Astrocyte of the hippocampus (primary cell): Measurements from ENCODE around the gene PPP3CA.
A peak's percentile ranks its signal among the peaks of the same experiment; 100 is the strongest.
"Not testable (repeated sequence)": the region's sequence is repeated elsewhere in the genome, so short reads cannot be mapped to it uniquely, and the experiment has no call there.

Source experiments
- DNase-seq: peaks from one replicate; pipeline ENCODE4 v3.0.0; 2011; ENCODE audit warnings: low read depth, low spot score

The PPP3CA gene

DNA sequence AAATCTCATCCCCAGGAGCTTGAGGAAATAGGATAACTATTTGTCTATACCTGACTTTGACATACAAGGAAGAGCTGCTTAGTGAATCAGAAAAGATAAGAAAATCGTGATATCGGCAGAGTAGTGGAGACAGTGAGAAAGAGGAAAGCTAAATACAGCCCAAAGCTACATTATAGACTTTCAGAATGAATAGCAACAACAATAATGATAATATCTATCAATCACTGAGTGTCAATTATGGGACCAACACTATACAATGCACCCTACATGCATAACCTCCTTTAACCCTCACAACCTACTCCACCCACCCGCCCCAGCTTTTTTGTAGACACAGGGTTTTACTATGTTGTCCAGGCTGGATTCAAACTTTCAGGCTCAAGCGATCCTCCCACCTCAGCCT lies 205.1 kb downstream of the PPP3CA start:
- DNase-seq = no peak

DNA sequence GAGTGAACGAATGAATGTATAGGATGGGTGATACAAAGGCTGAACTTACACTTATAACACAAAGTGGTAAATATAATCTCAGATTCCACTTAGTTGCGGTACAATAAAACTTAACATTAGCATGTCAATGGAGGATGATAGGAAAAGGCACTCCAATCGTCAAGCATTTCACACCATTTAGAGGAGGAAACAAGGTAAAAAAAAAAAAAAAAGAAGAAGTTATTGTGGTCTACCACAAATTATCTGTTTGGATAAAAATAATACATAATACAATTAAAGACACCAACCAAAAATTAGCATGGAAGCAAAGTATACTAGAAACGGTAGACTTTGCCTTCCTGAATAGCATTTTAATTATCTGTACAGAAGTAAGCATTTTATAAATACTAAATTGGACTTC lies 205.5 kb downstream of the PPP3CA start:
- DNase-seq = no peak

DNA sequence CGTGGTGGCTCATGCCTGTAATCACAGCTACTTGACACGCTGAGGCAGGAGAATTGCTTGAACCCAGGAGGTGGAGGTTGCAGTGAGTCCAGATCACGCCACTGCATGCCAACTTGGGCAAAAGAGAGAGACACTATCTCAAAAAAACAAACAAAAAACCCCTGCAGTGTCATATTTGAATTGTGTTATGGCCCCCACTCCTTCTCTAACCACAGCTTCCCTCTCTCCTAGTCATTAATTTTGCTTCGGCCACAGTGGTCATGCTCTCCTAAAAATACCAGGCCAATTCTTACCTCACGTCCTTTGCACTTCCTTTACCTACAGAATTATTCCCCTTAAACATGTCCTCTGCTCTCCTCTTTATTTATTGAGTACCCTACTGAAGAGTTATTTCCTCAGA lies 206.1 kb downstream of the PPP3CA start:
- no peak for DNase-seq

DNA sequence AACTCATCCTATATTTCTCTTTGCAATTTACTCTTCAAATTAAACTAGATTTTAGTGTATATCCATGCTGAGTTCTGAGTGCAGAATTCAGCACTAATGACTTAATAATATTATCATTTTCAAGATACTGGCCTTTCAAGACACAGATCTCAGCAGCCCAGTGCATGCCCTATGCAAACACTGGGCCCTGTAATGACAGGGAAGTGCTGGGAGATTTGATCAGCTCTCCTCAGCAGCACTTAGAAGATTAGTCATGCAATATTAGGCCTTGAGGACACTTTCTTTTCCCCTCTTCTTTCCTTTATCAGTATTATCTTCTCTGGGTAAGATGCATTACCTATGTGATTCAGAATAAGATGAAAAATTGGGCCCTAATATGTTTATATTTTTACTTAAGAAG lies 207.1 kb downstream of the PPP3CA start:
- DNase-seq = no peak

DNA sequence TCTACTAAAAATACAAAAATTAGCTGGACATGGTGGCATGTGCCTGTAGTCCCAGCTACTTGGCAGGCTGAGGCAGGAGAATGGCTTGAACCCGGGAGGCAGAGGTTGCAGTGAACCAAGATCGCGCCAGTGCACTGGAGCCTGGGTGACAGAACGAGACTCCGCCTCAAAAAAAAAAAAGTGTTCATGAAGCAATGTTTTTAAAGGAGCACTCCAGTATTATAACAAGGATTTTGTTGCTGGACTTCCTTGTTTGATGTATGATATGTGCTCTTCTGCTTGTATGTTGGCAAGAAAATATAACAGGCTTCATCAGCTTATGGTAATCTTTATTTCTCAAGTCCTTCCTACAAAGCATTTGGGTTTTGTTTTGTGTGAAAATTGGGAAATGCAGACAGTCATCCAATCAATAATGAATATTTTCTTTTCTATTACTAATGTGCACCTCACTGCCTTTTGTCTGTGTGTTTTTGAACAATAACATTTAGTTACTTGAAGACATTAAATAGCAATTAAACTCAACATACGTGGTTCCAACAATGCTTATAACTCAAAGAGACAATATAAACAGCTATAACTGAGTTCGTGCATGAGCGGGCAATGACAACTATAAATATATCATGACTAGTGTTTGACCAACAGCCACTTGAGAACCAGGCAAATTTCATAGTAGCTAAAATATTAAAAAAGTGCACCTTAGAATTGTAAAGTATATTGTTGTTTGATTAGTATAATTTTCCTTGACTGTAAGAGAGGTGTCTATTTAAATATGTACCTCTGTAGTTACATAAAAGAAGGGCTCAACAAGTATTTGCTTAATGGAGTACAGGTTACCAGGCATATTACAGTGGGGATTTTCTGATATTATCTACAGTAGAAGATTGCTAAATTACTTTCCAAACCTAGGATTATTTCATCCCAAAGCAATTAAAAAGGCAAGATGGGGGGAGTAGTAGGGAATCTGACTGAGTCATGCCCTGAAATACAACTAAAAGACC lies 210.7 kb downstream of the PPP3CA start:
- DNase-seq = no peak

DNA sequence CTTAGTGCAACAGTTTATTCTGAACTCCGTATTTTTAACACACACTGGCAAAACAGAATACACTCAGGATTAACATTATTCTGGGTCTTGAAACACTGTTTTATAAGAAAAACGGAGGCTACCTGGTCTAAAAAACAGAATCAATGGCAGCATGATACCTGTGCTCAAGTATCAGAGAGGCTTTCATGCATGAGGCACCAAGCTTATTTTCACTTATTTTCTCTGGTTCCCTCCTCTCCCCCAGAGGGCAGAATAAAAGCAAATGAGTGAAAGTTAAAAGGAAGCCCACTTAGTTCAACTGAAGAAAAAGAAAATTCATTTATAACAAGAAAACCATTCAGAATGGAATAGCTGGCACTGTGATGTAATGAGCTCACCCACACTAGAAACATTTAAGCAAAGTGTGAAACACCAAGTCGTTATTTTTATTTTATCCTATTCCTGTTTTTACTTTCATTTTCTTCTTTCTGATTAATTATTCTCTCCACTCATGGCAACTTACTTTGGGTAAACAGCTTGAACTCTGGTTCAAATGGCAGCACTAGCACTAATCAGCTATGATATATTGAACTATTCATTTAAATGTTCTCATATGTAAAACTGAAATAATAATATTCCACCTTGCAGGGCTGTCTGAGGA lies 211.8 kb downstream of the PPP3CA start:
- DNase-seq = no peak

DNA sequence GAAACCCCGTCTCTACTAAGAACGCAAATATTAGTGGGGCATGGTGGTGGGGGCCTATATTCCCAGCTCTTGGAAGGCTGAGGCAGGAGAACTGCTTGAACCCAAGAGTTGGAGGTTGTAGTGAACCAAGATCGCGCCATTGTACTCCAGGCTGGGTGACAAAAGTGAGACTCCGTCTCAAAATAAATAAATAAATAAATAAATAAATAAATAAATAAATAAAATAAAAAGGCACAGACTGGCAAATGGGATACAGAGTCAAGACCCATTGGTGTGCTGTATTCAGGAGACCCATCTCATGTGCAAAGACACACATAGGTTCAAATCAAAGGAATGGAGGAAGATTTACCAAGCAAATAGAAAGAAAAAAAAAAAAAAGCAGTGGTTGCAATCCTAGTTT lies 216.3 kb downstream of the PPP3CA start:
- DNase-seq = not testable (repeated sequence)

DNA sequence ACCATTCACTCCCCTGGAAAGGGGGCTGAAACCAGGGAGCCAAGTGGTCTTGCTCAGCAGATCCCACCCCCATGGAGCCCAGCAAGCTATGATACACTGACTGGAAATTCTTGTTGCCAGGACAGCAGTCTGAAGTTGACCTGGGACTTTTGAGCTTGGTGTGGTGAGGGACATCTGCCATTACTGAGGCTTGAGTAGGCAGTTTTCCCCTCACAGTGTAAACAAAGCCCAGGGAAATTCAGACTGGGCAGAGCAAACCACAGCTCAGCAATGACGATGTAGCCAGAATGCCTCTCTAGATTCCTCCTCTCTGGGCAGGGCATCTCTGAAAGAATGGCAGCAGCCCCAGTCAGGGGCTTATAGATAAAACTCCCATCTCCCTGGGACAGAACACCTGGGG lies 218.4 kb downstream of the PPP3CA start:
- not testable (repeated sequence) for DNase-seq

DNA sequence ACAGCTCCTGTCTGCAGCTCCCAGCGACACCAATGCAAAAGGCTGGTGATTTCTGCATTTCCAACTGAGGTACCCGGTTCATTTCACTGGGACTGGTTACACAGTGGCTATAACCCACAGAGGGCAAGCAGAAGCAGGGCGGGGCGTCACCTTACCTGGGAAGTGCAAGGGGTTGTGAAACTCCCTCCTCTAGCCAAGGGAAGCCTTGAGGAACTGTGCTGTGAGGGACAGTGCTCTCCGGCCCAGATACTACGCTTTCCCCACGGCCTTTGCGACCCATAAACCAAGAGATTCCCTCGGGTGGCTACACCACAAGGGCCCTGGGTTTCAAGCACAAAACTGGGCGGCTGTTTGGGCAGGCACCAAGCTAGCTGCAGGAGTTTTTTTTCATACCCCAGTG lies 218.9 kb downstream of the PPP3CA start:
- no peak for DNase-seq

DNA sequence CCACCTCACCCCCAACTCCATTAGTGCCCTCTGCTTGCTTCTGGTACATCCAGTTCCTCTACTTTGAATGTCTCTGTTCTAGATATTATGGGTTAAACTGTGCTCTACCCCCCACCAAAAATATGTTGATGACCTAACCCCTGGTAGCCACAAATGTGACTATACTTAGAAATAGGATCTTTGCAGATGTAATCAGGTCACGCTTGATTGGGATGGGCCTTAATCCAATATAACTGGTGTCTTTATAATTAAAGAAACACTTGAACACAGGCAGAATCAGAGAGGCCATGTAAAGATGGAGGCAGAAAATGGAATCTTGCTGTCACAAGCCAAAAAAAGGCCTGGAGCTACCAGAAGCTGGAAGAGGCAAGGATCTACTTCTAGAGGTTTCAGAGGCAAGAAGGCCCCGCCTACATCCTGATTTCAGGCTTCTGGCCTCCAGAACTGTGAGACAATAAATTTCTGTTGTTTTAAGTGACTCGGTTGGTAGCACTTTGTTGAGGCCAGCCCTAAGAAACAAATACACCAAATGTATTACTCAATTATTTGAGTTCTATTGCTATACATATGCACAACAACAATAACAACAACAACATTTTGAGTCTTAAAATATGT lies 220.0 kb downstream of the PPP3CA start:
- no peak for DNase-seq

DNA sequence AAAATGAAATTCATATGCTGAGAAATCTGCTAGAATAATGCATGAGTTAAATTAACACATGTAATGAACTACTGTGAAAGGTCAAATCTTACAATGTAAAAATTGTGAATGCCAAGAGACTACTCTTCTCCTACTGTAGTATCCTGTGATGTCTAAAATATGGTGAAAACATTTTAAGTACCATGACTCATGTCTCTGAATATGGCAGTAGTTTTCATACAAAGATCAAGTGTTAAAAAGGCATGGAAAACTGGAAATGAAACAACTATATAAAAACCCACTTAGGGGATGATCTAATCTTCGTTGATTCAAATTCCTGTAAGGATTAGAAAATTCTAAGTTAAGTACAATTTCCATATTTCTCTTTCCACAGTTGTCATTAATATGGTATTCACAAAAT lies 221.3 kb downstream of the PPP3CA start:
- no peak for DNase-seq

DNA sequence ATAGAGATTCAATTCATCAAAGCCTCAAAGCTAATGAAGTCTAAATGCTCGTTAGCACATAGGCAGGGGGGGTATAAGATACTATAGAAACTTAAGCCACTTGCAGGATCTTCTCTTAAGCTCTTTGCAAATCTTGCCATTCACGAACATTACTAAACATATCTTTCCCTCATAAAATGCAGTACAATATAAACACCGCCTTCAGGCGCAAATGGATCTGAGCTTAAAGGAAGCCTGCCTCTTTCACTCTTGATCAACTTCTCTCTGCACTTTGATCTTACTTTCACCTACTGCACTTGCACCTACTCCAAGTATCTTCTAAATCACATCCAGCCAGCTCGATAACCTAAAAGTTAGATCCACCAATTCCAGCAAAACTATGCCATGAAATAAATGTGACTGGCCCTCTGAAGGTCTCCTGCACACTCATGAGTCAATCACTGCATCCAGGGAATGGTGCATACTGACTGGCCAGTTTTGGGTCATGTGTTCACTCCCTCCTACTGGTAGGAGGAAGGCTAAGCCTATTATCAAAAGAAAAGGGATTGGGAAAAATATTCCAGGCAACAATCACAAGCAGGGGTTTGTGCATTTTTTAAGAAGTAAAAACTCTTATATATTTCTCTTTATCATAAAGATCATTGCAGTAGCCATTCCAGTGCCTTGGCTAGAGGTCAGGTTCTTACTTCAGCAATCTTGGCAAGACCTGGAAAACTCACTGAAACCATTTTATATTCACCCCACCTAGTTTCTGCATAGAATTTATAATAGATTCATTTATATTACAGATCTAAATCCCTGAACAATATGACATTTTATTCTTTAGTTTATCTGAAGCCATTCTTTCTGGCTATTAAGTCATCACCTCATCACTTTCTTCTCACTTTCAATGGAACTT lies 222.0 kb downstream of the PPP3CA start:
- DNase-seq = no peak

DNA sequence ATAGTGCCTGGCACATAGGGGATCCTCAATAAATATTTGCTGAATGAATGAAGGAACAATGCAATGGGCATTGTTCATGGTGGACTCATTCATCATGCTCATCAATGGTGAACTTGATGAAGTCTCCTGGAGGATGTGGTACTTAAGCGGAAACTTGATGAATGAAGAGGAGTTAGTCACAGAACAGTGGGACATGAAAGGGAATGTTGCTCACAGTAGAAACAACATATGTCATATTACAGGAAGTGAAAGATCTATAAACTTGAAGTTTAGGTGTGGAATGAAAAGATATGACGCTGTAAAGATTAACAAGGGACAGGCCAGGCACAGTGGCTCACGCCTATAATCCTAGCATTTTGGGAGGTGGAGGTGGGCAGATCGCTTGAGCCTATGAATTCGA lies 224.1 kb downstream of the PPP3CA start:
- no peak for DNase-seq

DNA sequence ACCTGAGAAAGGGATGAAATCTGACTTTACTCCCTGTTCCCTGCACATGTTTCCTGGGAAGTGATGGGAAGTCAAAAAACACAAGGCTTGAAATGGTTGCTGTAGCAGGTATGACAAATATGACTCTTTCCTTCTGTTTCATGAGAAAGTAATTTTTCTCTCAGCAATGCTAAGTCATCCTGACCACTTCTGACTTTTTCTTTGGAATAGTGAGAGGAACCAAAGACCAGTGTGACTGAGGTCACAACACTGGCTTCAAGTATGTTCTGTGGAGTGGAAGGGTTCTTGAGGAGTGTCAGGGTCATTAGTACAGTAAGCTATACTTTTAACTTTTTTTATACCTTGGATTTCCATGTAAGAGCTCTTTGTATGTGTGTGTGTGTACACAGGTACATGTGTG lies 225.3 kb downstream of the PPP3CA start:
- DNase-seq = no peak

DNA sequence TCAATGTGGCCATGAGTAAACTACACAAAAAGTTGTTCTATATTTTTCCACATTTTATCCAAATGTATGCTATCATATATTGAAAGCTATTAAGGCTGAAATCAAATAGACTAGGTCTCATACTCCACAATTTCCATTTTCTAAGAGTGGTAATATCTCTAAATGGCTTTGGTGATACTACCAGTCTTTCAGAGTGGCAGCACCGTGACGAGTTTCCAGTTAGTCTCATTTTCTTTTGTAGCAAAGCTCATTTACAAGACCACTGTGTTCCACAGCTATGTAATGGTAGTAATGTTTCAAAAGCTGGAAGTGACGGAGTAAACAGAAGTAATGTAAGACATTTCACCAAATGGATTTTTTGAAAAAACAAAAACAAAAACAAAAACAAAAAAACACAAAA lies 228.2 kb downstream of the PPP3CA start:
- no peak for DNase-seq

DNA sequence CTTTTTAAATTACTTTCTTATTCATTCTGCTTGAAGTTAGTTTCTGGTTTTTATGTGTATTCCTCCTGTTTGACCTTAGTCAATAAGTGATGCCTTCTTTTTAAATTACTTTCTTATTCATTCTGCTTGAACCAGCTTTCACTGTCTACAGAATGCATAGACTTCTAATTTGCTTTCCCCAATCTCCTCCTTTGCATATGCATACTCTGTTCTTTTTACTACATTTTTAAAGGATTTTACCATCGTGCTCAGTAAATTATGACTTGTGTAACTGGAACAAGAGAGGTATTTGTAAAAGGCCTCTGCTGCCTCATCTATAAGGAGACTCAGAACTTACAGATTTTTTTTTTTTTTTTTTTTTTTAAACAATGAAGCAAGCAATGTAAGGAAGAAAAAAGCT lies 228.7 kb downstream of the PPP3CA start:
- no peak for DNase-seq

DNA sequence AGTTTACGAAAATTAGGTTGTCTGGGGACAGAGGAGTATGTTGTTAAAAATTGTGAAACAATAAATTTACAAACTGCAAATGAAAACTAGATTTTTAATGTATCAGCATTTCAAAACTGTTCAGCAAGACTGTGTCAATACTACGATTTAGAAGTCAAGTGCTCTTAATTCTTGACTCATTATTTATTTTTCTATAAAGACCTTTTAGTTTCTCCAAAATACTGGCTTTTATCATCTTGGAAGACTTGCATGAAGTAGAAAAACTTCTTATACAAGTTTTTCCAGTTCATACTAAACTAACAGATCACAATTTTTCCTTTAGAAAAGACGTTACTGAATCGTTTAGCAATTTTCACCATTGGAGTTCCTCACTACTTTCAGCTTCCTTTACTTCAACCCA lies 231.4 kb downstream of the PPP3CA start:
- DNase-seq = no peak

DNA sequence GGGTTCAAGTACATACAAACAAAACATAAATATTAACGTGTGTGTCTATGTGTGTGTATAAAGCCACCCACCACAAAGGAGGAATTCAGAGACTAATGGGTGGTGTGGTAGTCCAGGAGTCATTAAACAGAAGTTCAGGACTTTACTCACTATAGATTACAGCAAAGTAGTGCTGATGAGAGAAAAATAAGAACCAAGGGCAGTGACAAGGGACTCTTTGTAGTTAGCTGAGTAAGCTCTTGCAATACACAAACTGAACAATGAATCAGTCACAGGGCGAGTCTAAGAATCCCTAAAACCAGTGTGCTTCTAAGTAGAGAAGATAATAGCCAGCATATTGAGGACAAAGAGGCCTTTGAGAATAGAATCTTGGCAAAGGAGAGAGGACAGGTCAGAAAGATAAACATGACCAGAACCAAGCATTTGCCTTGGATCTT lies 232.4 kb downstream of the PPP3CA start:
- DNase-seq = peak; percentile 58

DNA sequence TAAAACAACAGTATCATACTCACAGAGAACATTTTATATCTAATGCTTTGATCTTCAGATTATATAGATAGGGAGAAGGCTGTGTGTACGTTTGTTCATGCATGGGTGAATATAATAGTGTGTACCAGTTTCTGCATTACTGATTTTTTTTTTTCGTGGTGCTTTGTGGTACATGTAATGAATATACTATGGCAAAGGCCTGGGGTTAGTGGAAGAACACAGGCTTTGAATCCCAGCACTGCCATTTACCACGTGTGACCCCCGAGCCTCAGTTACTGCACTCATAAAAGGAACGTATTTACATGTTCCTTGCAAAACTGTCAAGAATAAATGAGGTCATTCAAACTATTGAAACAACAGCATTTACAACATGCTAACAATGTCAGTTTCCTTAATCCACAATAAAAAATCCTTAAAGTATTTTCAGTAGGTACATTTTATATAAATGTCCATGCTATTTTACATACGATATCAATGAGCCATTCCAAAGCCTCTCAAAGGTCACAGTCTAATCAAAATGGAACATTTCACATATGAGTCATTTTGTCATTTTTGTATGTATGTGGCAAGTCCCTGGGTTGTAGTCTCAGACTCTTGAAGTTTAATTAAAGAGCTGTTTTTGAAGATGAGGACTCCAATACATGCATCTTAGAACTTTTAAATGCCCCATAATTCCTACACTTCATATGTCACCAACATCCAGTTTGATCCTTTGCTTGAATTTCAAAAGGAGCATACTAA lies 242.8 kb downstream of the PPP3CA start:
- DNase-seq = no peak

DNA sequence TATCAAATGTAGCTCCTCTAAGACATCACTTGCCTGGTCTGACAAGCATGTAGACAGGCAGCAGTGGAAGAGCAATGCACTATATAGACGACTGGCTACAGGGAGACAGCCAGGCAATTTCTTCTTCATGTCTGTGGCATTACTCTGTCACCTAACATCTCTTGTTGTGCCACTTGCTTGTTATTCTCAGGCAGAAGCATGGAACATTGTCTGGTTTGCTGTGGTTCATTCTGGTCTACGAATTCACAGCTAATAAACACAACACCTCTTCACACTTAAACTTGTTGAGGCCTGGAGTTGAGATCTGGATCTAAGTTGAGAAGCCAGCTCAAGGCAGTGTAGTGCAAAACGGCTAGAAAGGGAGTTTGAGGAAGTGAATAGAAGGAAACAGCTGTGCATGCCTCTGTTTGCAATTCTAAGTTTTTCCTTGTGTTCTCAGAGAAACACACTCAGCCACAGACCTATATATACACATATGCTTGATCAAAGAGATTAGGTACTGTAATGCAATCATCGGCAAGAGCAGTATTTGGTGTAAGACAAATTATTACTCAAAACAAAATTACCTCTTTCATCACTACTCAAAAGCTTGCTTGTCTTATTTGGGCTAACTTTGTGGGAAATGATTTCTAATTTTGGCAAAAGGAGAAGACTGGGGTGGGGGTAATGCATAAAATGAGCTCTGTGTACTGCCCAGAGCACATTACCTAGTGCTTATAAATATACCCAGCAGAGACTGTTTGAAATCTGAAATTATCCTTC lies 243.8 kb downstream of the PPP3CA start:
- DNase-seq = no peak
